Fibroblast of skin of left biceps (primary cell): Measurements from ENCODE around the gene DLGAP1.

Experiments used
- DNase-seq, 2 experiments: peaks; one replicate each; pipeline ENCODE4 v3.0.0-alpha.2; 2013; ENCODE audit warnings: low read depth in 2 of 2

Gene DLGAP1

GRCh38 chr18:3819961-3820360 lies 635.1 kb downstream of the DLGAP1 start:
- no peak for DNase-seq

GRCh38 chr18:3816610-3817363 lies 638.3 kb downstream of the DLGAP1 start:
- DNase-seq: peak; percentile 94 to 96

- no peak for DNase-seq
These were observed 639.1 kb downstream of the DLGAP1 start for GRCh38 chr18:3815991-3816390.

- peak; percentile 40 to 48 for DNase-seq
These were observed 640.3 kb downstream of the DLGAP1 start for GRCh38 chr18:3814816-3815215.

GRCh38 chr18:3810296-3810695 lies 644.8 kb downstream of the DLGAP1 start:
- no peak for DNase-seq

- DNase-seq: no peak
These were observed 645.9 kb downstream of the DLGAP1 start for GRCh38 chr18:3808985-3809780.

- DNase-seq: no peak
These were observed 648.5 kb downstream of the DLGAP1 start for GRCh38 chr18:3806656-3807055.

GRCh38 chr18:3804336-3804735 lies 650.8 kb downstream of the DLGAP1 start:
- no peak for DNase-seq

GRCh38 chr18:3803350-3803749 lies 651.8 kb downstream of the DLGAP1 start:
- no peak for DNase-seq

- DNase-seq: no peak
These were observed 655.6 kb downstream of the DLGAP1 start for GRCh38 chr18:3799515-3799914.

- no peak for DNase-seq
These were observed 657.1 kb downstream of the DLGAP1 start for GRCh38 chr18:3798032-3798431.

GRCh38 chr18:3796434-3796833 lies 658.7 kb downstream of the DLGAP1 start:
- DNase-seq: no peak

- DNase-seq: peak; percentile 95
These were observed 660.4 kb downstream of the DLGAP1 start for GRCh38 chr18:3794537-3795348.

- no peak for DNase-seq
These were observed 661.6 kb downstream of the DLGAP1 start for GRCh38 chr18:3793545-3793944.

- DNase-seq: no peak
These were observed 662.0 kb downstream of the DLGAP1 start for GRCh38 chr18:3793111-3793510.

- no peak for DNase-seq
These were observed 662.4 kb downstream of the DLGAP1 start for GRCh38 chr18:3792711-3793110.

GRCh38 chr18:3791238-3791637 lies 663.9 kb downstream of the DLGAP1 start:
- no peak for DNase-seq

- DNase-seq: no peak
These were observed 664.4 kb downstream of the DLGAP1 start for GRCh38 chr18:3790703-3791102.

GRCh38 chr18:3789525-3789924 lies 665.6 kb downstream of the DLGAP1 start:
- no peak for DNase-seq

- no peak for DNase-seq
These were observed 670.2 kb downstream of the DLGAP1 start for GRCh38 chr18:3784949-3785348.

- DNase-seq: no peak
These were observed 672.2 kb downstream of the DLGAP1 start for GRCh38 chr18:3782901-3783300.

- no peak for DNase-seq
These were observed 677.4 kb downstream of the DLGAP1 start for GRCh38 chr18:3777719-3778118.
